DMS 273 (cell line): ENCODE data around the gene SCD5.

Experiments used
- DNase-seq: peaks from one replicate; lab custom pipeline; 2025; ENCODE audit not compliant: unreplicated experiment; lab: John Stamatoyannopoulos, UW

SCD5 gene

GRCh38 chr4:82797405-82798111, 1.0 kb downstream of the SCD5 start:
- peak; percentile 57 for DNase-seq

DNA sequence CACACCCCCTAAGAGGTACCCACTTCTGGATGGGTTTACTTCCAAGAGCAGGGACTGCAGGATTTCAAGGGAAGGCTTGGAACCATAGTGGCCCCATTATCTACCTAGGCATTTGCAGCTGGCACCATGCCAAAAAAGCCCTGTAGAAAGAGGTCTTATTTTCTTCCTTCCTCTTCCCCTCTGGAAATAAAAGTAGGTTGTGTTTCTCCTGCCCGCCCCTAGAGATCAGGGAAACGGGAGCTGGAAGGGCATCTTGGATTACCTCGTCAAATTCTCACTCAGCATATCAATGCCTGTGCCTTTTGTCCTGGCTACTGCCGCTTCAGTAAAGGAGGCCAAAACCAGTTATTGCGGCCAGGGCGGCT, 1.6 kb downstream of the SCD5 start:
- peak; percentile 38 for DNase-seq

DNA sequence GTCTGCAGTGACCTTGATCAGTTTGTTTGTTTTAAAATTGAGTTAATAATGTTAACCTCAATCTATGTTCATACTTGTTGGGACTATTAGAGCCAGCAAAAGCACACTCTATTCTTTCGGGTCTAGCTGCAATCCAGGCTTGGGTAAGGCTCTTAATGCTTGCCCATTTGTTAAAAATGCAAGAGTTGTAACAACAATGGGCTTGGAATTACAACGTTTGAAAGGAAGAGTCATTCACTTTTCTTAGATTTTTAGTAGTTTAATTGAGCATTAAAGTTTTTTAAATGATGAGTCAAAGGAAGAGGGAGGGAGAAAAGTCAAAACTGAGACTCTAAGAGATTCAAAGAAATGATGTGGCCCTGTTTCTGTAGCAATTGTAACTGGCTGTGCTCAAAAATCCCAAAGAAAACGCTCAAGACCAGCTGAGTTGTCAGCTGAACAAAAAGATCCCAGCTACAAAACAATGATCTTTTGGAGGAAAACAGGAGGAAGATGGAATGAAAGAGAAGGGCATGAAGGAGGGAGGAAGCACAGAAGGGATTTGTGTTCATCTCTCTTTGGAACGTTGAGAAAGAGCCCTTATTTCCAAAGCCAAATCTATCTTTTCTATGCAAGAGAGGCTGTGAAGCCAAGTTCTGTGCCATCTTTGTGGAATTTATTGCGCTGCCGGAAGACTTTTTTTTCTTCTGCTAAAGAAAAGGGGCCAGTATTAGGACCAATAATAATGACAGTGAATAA, 5.5 kb downstream of the SCD5 start:
- DNase-seq = no peak

- DNase-seq = no peak
Observed at GRCh38 chr4:82791179-82791578, 7.4 kb downstream of the SCD5 start.

DNA sequence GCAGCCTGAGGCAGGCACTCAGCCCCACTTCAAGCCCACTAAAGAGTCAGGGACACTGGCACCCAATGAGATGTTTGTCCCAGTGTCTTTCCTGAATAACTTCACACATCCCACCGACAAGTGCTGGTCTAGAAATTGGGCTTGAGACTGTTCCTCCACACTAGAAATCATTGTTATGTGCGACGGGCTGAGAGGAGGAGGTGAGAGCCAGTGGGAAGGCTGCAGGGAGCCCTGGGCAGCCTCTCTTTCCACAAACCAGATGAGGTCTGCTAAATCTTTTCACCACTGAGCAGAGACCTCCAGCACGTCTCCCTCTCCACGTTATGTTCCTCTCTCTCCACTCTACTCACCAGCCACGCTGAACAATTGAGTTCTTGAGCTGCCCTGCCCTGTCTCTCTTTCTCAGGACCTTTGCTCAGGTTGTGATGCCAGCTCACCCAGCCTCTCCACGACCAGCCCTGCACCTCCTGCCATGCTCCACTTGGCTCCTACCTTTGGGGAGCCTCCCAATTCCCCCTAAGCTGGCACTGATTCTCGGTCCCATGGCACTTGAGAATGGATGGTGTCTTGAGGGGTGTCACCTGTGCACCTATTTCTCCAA, 8.4 kb downstream of the SCD5 start:
- no peak for DNase-seq

GRCh38 chr4:82789025-82789776, 9.4 kb downstream of the SCD5 start:
- no peak for DNase-seq

DNA sequence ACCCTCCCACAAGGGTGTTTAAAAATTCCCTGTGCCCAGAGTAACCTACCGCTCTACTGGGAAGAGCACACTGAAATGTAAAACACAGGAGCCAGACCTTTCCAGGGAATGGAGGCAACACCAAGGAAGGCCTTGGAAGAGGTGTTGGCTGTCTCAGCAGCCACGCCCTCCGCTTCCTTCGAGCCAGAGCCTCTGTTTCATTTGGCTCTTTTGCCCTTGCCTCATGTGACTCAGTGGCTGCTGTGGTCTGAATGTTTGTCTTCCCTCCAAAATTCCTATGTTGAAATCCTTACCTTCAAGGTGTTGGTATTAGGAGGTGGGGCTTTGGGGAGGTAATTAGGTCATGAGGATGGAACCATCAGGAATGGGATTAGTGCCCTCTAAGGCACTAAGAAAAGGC, 11.3 kb downstream of the SCD5 start:
- DNase-seq = no peak

- DNase-seq = no peak
Observed at GRCh38 chr4:82786828-82787227, 11.8 kb downstream of the SCD5 start.

DNA sequence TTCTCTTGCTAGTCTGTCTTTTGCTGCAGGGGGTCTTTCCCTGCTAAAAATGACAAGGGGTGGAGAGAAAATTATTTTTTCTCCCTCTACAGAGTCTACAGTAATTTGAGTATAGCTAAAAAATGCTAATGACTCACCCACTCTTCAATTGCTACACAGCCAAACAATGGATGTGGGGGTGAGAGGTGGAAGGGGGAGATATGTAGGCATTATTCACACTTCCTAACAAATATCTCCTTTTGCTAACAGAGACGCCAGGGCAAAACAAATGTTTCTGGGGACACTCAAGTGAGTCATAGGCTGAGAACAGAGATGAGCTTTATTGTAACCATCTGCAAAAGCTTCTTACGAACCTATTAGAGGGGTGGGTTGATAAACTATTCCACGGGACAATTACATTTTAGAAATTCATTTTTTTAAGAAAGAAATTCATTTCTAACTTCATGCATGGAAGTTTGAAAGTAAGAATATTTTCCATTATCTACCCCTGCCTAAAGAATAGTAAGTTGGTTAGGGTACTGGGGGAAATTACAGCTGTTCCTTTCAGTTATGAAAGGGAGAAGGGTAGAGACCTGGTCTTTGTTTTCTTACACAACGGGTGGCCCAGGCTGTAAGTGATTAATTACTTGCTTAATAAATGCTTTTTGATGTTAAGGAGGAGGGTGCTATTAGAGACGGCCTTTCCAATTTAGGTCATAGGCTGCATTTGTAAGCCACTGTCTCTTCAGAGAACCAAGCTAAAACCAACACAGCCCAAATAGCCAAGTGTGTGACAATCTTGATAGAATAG, 12.8 kb downstream of the SCD5 start:
- no peak for DNase-seq

- peak; percentile 69 for DNase-seq
Observed at GRCh38 chr4:82784681-82785610, 13.7 kb downstream of the SCD5 start.

DNA sequence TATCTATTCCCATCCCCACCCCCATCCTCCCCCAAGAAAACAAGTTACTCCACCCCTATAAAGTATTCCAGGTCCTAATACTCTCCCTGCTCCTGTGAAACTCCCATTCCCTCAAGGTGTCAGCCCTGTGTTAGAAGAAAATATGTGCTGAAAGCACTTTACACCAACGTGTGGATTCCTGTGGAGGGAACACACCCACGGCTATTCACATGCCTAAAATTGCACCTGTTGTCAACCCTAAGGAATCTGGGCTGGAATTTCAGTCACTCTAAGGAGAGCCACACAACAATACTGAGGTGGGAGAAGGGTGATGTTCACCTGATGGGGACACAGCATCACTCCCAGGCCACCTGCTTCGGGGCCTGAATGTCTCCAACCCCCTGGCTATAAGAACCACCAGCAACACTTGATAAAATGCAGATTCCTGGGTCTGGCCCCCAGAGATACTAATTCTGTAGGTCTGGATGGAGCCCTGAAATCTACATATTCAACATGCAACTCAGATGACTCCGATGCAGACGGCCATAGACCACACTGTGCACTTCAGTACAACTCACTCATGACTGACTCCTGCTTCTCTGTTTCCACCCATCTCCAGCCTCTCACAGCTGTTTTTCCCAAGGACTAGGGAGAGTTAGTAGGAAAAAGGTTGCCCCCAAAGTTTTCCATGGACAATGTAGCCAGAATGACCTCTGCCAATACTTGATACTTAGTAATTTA, 15.8 kb downstream of the SCD5 start:
- DNase-seq = no peak

DNA sequence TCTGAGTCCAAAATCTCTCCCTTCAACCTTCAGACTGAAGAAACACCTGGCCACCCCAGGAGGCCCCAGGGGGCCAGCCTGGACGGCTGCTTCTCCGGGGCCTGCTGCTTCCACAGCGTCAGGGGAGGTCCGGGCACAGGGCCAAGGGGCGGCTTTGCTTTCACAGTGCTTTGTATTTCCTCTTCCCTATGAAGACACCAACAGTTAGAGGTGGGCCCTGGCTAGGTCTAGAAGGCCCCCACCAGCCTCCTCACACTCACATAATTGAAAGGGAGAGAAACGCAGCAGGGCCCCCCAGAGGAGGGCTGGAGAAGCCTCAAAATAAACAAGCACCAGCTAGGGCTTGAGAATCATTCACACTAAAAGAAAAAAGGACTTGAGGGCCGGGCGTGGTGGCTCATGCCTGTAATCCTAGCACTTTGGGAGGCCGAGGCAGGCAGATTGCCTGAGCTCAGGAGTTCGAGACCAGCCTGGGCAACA, 17.8 kb downstream of the SCD5 start:
- peak; percentile 93 for DNase-seq

GRCh38 chr4:82780170-82780751, 18.3 kb downstream of the SCD5 start:
- DNase-seq = no peak

- DNase-seq = no peak
Observed at GRCh38 chr4:82779032-82779431, 19.6 kb downstream of the SCD5 start.

DNA sequence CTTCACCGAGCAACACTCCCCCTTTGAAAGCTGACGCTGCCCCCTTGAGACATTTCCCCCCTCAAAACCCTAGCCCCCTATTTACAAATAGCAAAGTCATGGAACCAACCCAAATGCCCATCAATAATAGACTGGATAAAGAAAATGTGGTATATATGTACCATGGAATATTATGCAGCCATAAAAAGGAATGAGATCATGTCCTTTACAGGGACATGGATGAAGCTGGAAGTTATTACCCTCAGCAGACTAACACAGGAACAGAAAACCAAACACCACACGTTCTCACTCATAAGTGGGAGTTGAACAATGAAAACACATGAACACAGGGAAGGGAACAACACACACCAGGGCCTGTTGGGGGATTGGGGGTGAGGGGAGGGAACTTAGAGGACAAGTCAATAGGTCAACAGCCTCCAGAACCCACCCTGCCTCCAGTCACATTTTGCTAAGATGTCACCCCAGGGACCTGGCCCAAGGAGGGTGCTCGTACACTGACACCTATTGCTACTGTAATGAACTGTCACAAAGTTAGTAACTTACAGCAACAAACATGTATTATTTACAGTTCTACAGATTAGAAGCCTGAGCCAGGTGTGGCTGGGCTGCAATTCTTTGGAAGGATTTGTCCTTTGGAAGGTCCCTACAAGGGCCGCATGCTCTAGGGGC, 20.6 kb downstream of the SCD5 start:
- DNase-seq = no peak

- DNase-seq = no peak
Observed at GRCh38 chr4:82776925-82777542, 21.6 kb downstream of the SCD5 start.

GRCh38 chr4:82775243-82775642, 23.4 kb downstream of the SCD5 start:
- no peak for DNase-seq
